HG03432 (cell line): ENCODE data around the gene PGAM2.

Experiments used
- ATAC-seq: cut with Tn5 transposase; IDR thresholded peaks from one replicate; pipeline ENCODE4 v1.9.1; 2021; ENCODE audit warnings: mild to moderate bottlenecking, moderate library complexity; ENCODE audit not compliant: unreplicated experiment

PGAM2 gene

DNA sequence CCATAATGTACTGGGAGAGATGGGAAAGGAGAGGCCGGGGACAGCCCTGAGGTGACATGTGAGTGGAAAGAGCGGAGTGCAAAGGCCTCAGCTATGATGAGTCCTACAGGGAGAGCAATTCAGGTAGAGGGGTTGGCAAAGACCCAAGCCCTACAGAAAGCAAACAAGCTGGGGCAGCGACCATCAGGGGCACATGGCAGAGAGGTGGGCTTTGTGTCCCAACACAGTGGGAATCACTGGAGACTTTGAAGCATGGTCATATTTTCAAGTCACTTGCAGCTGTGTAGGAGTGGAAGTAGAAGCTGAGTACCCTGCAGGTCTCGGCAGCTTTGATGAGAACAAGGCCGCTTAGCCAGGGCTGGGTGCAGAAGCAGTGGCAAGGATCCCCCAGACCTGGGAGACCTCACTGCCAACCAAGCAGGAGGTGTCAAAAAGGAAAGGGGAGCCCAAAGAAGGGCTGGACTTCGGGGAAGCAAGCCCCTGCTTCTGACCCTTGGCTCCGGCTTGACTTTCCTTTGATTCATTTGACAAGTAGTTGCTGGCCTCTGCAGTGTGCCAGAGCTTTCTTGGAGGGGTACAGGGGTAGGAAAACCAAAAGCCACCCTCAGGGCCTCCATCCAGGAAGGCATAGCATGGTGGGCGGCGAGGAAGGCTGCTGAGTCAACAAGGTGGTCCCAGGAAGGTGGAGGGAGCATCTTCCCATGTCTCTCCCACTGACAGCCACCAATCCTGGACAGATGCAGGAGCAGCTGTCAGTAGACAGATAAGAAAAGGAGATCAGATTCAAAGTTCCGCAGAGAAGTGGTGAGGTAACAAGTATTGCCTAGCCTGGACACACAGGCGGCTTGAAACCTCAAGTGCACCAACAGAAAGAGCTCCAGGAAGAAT, 1.9 kb upstream of the PGAM2 start:
- no peak for ATAC-seq

DNA sequence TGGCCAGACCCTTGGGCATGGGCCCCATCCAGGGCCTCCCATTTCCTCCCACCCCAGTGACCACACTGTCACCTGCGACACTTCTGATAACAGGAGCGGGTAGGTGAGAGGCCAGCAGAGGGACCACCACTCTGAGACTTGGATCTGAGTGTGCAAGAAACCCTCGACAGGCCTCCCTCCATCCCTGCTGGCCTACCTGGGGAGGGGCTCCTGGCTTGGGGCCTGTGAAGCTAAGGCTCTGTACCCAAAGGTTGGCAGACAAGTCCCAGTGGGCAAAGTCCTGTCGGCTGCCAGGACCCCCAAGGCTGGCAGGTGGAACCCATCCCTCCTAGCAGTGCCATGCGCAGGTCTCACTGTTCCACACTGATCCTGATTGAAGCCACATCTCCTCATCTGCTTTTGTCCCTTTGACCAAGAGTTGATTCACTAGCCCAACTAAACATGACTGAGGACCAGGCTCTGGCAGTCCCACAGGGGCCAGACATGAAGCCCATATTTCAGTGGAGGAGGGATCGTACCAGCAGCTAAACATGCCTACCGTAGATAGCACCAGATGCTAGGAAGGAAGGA, 1.2 kb upstream of the PGAM2 start:
- no peak for ATAC-seq

DNA sequence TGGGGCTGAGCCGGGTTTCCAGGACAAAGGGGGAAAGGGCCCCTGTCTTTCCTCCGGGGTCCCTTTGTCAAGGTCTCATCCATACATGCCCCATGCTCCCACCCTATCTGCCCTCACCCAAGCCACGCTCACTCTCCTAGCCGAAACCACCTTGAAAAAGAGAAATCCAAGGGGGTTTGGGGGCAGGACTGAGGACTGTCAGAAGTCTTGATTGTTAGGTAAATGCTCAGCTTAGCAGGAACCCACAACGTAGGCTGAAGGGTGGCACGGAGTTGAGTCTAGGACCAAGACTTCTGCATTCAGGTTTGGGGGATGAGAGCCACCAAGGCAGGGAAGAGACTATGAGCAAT, 719 bp upstream of the PGAM2 start:
- ATAC-seq: no peak

DNA sequence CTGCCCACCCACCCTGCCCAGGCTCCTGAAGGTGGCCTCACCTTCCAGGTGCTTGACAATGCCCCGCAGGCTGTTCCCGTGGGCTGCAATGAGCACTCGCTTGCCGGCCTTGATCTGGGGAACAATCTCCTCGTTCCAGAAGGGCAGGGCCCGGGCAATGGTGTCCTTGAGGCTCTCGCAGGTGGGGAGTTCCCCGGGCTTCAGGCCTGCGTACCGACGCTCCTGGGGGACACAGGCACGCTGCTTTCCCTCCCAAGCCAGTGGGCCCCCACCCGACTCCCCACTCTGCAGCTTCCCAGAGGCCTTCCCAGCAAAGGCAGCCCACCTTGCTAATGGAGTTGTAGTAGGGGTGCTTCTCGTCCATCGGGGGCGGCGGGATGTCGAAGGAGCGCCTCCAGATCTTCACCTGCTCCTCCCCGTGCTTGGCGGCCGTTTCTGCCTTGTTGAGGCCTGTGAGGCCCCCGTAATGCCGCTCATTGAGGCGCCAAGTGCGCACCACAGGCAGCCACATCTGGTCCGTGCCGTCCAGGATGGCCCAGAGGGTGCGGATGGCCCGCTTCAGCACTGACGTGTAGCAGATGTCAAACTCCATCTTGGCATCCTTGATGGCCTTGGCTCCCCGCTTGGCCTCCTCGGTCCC, 456 bp downstream of the PGAM2 start:
- no peak for ATAC-seq

DNA sequence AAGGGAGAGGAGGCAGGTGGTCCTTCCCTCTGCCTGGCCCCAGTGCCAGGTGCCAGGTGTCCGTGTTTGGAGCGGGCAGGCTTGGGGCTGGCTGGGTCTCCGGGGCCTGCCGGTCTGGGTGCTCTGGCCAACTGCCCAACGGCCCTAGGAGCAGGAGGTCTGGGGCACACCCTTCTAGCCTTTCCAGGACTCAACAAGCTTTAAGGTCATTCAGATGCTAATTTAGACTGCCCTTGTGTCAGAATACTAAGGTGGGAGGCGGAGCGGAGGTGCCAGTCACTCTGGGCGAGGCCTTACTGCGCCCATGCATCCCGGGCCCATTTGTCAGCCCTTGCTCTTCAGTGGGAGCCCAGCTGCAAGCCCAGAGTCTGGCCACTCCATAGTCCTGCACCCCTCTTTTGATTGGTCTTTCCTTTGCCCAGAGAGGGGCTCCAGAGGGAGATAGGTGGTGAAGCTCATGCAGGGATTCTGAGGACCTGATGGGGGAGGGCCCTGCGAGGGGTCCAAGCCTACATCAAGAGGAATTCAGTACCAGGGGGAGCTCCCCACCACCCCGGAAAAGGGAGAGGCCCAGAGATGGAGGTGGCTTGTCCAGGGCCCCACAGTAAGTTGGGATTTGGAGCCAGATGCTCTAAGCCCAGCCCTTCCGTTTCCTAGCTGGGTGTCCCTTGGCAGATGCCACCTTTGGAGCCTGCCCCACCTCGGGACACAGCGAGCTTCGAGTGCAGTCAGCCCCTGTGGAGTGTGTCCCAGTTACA, 1.3 kb downstream of the PGAM2 start:
- no peak for ATAC-seq

DNA sequence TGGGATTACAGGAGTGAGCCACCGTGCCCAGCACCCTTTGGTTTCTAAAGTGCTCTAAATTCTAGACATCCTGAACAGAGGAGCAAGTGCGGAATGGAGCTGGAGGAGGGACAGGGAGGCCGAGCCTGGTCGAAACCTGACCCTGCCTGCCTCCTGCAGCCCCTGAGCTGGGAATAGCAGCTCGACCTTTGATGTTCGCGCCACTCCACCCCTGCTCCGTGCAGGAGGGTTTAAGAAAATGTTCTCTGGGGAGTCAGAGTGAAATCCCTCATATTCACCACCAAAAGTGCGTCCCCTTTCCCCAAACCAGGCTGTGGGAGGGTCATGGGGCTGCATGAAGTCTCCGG, 1.8 kb downstream of the PGAM2 start:
- ATAC-seq: no peak

DNA sequence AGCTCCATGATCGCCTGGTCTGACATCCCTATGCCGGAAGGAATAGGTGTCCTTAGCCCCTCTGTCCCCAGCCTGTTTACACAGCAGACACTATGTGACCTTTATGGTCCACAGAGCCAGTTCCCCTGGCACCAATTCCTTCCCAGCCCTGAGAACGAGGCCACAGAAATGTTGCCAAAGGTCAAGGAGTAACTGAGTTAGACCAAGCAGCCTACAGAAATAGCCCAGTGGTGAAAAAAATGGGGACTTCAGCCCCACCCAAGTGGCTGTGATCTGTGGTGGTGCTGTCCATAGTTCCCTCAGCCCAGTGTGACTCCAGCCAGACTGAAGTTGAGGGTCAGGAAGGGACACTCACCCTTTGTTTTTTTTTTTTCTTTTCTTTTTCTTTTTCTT, 2.5 kb downstream of the PGAM2 start:
- no peak for ATAC-seq

DNA sequence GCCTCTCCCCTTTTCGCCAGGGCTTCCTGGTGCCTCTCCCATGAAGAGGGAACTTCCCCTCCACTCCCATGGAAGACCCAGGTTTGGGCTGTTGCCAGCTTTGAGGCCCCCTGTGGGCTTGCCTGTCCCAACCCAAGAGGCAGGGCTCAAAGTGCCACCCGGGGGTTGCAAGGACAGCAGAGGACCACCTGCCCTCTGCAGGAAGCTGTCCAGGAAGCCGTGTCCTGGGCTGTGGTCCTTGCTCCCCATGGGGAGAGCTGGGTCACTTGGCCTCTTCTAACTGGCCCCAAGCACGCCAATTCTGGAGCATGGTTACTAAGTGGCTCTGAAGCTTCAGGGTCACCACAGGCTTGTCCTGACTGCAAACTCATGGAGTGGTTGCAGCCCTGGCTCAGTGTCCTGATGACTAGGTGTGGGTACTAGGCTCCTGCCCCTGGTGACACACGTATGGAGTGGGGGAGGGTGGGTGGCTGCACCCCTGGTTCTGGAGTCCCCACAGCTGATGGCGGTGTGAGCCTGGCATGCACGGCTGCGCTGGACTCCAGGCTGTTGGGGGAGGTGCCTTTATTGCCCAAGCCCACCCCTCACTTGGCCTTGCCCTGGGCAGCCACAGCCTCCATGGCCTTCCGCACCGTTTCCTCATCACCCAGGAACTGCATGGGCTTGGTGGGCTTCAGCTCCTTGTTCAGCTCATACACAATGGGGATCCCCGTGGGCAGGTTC, 3.0 kb downstream of the PGAM2 start:
- ATAC-seq: no peak

DNA sequence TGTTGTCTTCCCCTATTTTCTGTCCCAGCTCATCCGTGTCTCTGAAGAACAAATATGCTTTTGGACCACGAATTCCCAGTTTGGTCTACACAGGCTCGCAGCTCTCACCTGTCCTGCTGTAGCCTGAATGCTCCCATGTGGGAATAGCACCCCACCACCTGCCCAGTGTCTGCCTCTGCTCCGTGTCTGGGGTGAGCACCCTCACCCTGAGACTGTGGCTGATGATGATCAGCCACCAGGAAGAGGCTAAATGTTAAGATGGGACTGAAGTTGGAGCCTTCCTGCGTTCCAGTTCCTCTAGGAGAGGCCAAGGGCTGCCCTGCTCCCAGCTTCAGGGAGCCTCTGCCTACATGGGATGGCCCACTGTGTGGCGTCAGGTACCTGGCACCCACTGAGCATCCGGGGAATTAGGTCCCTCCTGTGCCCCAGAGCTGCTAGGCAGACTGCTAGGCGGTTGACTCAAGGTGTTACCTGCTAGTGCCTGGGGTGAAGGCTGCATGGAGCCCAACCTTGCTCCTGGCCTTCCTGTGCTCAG, 3.7 kb downstream of the PGAM2 start:
- no peak for ATAC-seq

DNA sequence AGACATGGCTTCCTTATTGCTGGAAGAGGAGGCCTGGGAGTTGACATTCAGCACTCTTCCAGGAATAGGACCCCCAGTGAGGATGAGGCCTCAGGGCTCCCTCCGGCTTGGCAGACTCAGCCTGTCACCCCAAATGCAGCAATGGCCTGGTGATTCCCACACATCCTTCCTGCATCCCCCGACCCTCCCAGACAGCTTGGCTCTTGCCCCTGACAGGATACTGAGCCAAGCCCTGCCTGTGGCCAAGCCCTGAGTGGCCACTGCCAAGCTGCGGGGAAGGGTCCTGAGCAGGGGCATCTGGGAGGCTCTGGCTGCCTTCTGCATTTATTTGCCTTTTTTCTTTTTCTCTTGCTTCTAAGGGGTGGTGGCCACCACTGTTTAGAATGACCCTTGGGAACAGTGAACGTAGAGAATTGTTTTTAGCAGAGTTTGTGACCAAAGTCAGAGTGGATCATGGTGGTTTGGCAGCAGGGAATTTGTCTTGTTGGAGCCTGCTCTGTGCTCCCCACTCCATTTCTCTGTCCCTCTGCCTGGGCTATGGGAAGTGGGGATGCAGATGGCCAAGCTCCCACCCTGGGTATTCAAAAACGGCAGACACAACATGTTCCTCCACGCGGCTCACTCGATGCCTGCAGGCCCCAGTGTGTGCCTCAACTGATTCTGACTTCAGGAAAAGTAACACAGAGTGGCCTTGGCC, 4.3 kb downstream of the PGAM2 start:
- ATAC-seq: no peak

DNA sequence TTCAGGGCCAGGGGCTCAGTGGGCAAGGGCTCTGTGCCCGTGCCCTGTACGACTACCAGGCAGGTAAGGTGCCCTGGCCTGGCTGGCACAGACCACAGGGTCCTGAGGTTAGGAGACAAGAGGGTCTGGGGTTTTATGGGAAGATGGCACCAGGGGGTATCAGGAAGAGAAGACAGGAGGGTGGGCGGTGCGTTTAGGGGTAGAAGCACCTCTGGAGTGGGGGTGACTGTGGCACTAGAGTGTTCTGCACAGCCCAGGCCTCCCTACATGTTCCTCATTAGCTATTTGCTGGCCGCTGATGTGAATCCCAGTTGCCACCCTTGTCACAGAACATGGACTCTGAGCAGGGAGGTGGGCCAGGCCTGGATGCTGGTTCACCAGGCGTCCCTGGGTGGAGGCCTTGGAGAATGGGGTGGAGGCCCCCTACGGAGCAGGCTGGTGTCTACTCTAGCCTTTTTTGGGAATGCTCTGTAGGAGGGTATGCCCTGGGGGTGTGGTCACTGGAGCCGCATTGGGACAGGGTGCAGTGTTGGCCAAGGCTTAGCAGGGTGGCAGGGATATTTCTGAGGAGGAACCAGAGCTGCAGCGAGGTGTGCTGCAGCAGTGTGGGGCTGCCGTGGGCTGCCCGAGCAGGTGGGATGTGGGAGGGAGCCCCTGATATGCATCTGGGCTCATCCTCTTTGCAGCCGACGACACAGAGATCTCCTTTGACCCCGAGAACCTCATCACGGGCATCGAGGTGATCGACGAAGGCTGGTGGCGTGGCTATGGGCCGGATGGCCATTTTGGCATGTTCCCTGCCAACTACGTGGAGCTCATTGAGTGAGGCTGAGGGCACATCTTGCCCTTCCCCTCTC, 5.0 kb downstream of the PGAM2 start:
- no peak for ATAC-seq

DNA sequence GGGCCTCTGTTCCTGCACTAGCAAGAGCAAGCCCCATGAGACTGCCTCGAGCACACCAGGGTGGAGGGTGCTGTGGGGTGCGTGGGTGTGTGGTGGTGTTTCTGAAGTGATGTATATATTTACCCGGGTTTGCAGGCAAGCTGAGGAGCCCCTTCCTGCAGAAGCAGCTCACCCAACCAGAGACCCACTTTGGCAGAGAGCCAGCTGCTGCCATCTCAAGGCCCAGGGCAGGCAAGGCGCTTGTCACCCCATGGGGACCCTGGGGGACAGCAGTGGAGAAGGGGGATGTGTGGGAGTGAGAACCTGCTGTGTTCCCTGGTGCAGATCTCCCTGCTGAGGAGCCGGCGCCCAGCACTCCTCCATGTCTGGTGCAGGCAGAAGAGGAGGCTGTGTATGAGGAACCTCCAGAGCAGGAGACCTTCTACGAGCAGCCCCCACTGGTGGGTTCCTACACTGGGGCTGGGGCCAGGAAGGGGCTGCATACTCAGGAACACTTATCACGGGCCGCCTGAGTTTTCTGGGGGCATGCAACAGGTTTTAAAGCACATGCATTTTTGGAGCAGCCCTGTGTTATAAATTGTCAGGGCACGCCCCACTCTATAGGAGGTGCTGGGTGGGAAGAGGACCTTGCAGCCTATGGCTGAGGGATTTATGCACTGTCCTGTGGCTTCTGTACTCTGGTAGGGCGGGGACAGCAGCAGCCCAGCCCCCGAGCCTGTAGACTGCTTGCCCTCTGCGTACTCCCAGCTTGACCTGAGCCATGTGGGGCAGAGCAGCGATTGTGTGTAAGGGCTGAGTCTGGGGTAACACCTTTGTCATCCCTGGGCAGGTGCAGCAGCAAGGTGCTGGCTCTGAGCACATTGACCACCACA, 5.9 kb downstream of the PGAM2 start:
- ATAC-seq: peak; percentile 67

DNA sequence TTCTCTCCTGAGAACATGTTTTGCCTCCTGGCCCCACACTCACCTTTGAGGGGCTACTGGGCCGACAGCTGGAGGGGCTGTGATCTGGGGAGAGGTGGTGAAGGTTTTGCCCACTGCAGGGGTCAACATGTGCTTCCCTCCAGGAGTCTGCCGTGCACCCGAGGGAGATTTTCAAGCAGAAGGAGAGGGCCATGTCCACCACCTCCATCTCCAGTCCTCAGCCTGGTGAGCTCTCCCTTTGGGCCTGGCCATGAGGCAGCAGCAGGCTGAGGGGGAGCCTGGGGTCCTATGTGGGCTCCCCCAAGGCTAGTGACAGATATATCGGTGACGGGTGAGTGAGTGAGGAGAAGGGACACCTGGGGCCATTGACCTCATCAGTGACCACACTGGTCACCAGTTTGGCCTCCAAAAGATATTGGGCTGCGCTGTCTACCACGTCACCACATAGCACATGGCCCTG, 6.6 kb downstream of the PGAM2 start:
- no peak for ATAC-seq

DNA sequence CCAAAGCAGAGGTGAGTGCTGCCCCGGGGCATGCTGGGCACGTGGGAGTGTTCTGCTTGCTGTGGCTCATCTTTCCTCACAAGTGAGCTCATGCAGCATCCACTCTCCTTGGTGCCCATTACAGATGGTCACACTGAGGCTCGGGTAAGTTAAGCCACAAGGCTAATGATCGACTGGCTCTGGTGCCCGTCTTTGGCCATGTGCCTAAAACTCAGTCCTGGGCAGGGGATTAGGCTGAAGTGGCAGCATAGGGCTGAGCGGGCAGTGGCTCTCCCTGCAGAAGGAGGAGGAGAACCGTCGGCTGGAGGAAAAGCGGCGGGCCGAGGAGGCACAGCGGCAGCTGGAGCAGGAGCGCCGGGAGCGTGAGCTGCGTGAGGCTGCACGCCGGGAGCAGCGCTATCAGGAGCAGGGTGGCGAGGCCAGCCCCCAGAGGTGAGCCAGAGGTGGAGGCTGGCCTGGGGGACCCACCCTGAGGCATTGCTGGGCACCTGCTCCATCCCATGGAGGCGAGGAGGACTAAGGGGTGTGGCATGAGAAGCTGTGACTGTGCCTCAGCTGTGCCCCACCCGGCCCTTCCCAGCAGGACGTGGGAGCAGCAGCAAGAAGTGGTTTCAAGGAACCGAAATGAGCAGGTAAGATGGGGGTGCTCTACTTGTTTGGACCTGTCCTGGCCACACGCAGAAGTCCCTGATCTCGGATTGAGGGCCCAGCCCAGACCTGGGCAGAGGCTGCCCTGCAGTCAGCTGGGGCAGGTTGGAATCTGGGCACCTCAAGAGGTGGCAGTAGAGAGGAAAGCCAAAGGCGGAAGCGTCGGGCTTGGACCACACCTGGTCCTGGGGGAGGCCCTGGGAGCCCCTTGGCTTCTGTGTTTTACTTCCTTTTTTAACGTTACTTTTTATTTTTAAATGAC, 7.3 kb downstream of the PGAM2 start:
- ATAC-seq: no peak

DNA sequence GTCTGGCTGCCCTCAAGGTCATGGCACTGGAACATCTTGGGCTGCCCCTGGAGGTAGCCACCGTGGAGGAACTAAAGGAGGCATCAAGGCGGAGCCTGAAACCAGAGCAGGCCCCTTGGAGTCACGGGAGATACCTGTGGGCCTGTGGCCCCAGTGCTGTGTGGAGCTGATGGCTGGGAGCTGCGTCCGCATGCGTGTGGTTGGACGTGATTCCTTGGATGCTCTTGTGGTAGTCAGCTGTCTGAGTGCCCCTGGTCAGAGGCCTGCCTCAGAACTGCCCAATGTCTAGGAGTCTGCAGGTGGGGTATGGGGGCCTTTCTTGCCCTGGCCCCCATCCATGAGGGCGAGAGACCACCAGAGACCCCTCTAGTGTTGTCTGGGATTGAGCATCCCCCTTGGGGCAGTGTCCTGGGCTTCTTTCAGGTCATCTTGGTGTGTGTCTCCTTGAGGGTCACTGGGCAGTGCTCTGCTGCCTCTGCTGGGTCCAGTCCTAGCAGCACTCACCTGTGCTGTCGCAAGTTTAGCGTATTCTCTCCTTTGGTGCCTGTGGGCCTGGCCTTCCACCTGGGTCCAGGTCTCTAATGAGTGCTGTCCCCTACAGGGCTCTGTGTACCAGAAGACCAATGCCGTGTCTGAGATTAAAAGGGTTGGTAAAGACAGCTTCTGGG, 8.1 kb downstream of the PGAM2 start:
- no peak for ATAC-seq

DNA sequence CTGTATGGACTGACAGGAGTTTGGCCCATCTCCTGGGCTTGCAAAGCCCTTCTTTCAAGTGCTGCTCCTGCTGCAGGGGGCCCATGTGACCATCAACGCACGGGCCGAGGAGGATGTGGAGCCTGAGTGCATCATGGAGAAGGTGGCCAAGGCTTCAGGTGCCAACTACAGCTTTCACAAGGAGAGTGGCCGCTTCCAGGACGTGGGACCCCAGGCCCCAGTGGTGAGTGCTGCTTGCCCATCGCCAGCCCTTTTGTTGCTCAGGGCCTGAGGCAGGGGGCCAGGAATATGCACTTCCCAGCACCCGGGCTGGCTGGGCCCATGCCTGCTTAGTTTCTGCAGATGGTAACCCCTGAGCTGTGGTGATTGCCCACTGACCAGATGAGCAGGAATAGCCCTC, 8.7 kb downstream of the PGAM2 start:
- no peak for ATAC-seq
